DMS 273 treated with DMSO at 0.1 percent for 48 hours (cell line): Measurements from ENCODE around the gene GLRX.

Experiments used
- DNase-seq: peaks from one replicate; lab custom pipeline; 2025; lab: John Stamatoyannopoulos, UW

The GLRX gene

DNA sequence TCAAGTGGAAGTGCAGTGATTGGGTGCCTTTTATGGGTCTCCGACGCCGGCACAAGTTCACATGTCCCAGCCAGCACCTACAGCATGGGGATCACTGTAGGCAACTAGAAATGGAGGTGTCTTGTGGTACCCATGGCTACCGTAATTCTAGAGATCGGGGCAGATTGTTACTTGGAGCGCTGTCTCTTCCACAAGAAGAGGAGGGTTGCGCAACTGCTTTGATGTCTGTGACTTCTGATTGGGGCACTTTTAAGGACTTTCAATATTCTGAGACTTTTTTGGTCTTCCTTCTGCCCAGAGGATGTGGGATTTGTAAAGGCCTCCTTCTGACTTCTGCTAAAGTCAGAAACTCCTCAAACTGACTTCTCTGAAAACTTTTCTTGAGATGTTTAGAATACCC lies 41.9 kb downstream of the GLRX start:
- no peak for DNase-seq

DNA sequence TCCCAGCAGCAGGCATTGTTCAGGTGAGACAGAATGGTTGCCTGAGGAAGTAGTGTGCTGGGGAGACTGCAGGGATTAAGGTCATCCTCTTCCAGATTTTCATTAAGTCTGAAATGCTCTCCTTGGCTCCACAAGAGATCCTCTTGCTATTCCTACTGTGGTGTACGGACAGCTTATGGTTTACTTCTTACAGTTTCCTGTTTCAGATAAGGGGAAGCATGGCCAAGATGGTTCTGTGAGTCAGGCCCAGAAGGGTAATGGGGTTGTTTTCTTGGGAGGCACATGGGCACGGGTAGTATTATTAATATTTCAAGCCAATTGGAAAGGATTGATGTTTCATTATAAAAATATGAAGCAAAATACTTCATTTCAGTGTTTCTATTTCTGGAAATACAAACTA lies 42.9 kb downstream of the GLRX start:
- no peak for DNase-seq

GRCh38 chr5:95778713-95779436 lies 43.7 kb downstream of the GLRX start:
- no peak for DNase-seq

- DNase-seq, result no peak
Observed at GRCh38 chr5:95777441-95777840, 45.1 kb downstream of the GLRX start.

- DNase-seq, result no peak
Observed at GRCh38 chr5:95773335-95774059, 49.0 kb downstream of the GLRX start.

- DNase-seq, result no peak
Observed at GRCh38 chr5:95771892-95772291, 50.6 kb downstream of the GLRX start.

DNA sequence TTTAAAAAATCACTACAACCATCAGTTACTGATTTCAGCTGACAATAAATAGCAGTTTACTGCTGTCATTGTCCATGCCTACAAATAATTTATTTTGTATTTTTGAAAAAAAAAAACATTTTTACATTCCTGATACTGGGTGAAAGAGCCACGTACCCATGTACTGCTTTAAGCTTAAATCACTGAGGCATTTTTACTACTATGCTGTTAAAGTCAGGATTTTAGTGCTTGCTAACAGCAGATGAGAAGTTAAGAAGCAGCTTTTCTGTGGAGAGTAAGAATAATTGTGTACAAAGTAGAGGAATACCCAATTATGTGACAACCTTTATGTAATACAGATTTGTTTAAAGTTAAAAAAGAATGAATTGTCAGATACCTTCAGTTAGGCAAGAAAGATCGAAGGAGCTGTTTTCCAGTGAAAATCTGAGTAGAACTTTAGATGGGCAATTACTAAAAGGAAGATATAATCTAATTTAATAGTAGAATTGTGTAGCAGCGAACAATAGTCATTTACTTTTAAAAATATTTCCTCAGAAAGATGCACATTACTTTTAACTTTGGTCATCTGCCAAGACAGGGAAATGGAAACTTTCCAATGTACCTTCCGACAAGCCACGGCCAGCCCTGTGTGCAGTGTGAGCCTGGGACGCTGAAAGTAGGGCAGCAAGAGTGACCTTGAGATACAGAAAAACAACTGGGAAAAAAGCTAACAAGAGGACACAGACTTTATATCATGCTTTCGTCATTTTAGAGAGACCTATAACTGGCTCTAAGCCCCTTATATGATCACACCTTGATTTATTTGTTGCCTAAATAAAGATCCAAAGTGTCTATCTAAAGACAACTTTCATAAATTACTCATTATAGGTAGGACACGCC lies 51.5 kb downstream of the GLRX start:
- DNase-seq, result no peak

GRCh38 chr5:95768731-95769130 lies 53.8 kb downstream of the GLRX start:
- DNase-seq, result no peak

- DNase-seq, result no peak
Observed at GRCh38 chr5:95763941-95764340, 58.6 kb downstream of the GLRX start.
